Right atrium auricular region (tissue), 2 donors: ENCODE measurements around the gene PITX1. TPM values are rescaled to one million over a fixed set of nuclear protein-coding genes. Genes with fewer than 3 reads are reported as not detected.

Source experiments
- DNase-seq: peaks from one replicate; pipeline ENCODE4 v3.0.0-alpha.2; 2019; ENCODE audit warnings: low spot score
- H3K27ac ChIP-seq, 2 donors: fragments of 200-600 bp; sonication (generic); 1 replicate in 1 of 2; 2 replicates in 1 of 2; pipeline ENCODE4 v1.5.1; 2016 to 2019
- H3K27me3 ChIP-seq, 2 donors: fragments of 200-600 bp; sonication (generic); one replicate each; pipeline versions ENCODE4 v1.5.1 to v1.6.0; 2017 to 2019
- H3K36me3 ChIP-seq: fragments of 200-600 bp; sonication (generic); one replicate; pipeline ENCODE4 v1.5.1; 2016
- H3K4me1 ChIP-seq, 2 donors: fragments of 200-600 bp; sonication (generic); one replicate each; pipeline versions ENCODE4 v1.5.1 to v1.6.0; 2017 to 2019
- H3K4me3 ChIP-seq, 2 donors: fragments of 200-600 bp; sonication (generic); 1 replicate in 1 of 2; 2 replicates in 1 of 2; pipeline ENCODE4 v1.5.1; 2017 to 2019; ENCODE audit warnings: mild to moderate bottlenecking in 1 of 2, moderate library complexity in 1 of 2
- H3K9me3 ChIP-seq, 2 donors: fragments of 200-600 bp; sonication (generic); one replicate each; pipeline ENCODE4 v1.5.1; 2019
- total RNA-seq, 2 donors: library from RNA; depleted of rRNA; stranded (reverse); fragments of >200 nt; gene quantifications; one replicate each; pipeline ENCODE4 v1.1.0, GENCODE V29; 2016
- TF ChIP-seq, protein P1 (sequence below), 2 donors: fragments of 200-600 bp; sonication (generic); IDR thresholded peaks; one replicate each; pipeline ENCODE4 v1.5.1; 2019; ENCODE audit warnings: antibody characterized with exemption in 2 of 2

Gene PITX1
- total RNA-seq, 2 donors from 2014 or later = not detected

DNA sequence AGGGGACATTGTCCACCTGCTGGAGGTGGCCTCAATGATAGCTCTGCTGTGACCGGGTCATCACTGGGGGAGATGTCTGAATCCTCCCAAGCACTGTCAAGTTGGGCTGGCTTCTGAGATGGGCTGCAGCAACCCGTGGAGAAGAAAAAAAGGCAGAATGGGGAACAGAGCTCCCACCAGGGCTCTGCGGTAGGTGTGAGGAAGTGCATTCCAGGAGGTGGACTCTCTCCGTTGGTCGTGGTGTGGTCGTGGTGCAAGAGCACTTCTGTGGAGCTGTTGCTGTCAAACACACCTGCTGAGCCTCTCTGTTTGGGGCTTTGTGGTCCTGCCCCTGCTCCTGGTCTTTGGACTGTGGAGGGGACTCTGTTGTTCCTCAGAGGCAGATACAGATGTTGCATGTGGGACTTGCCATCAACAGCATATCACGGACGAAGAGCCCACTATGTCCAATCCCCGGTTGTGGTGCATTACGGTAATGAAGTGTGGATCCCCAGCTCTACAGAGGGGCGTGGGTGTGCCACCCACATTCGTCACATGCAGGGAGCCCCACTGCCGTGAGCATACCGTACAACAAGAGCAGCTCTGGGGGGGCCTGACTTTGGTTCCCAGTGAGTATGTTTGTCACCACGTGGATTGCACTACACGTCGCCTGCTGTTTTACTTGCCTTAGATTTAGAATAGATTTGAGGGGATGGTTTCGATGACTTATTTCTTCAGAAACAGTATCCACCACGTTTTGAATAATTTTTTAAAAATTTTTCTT lies 36.0 kb upstream of the PITX1 start:
- Histone ChIP-seq H3K36me3 (no peaks in the 10 kb centered on the region), H3K9me3 (no peaks in the 10 kb centered on the region), H3K4me3 (no peak overlapping the region), H3K4me1 (no peaks in the 10 kb centered on the region), H3K27ac (no peak overlapping the region), H3K27me3 (no peaks in the 10 kb centered on the region)
- DNase-seq = no peak
- TF ChIP-seq, protein P1, sequence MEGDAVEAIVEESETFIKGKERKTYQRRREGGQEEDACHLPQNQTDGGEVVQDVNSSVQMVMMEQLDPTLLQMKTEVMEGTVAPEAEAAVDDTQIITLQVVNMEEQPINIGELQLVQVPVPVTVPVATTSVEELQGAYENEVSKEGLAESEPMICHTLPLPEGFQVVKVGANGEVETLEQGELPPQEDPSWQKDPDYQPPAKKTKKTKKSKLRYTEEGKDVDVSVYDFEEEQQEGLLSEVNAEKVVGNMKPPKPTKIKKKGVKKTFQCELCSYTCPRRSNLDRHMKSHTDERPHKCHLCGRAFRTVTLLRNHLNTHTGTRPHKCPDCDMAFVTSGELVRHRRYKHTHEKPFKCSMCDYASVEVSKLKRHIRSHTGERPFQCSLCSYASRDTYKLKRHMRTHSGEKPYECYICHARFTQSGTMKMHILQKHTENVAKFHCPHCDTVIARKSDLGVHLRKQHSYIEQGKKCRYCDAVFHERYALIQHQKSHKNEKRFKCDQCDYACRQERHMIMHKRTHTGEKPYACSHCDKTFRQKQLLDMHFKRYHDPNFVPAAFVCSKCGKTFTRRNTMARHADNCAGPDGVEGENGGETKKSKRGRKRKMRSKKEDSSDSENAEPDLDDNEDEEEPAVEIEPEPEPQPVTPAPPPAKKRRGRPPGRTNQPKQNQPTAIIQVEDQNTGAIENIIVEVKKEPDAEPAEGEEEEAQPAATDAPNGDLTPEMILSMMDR (IDR thresholded peaks at IDR 0.05) = no peak

- H3K4me3 ChIP-seq = no peak overlapping the region
- no peaks in the 10 kb centered on the region for H3K27me3 ChIP-seq
- no peaks in the 10 kb centered on the region for H3K4me1 ChIP-seq
- TF ChIP-seq, protein P1 (IDR thresholded peaks at IDR 0.05) = no peak
- no peak for DNase-seq
- H3K27ac ChIP-seq = no peak overlapping the region
- H3K36me3 ChIP-seq = no peaks in the 10 kb centered on the region
- no peaks in the 10 kb centered on the region for H3K9me3 ChIP-seq
Observed at GRCh38 chr5:135069016-135069770, 35.2 kb upstream of the PITX1 start.

DNA sequence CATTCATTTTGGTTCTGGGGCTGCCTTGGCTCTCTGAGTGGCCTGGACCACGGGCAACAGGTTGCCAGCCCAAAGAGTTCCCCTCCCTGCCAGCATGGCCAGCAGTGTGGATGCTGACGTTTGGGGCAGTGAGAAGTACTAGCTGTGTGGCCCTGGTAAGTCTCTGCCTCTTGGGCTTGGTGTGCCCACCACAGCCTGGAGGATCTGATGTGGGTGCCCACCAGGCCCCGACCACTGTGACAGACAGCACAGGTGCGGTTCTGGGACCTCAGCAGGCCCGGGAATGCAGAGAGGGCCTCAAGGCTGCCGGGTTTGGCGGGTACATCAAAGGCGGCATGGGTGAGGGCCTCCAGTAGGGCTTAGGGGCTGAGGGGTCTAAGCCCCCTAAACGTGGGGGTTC lies 33.6 kb upstream of the PITX1 start:
- Histone ChIP-seq H3K27ac (no peak overlapping the region), H3K4me1 (no peaks in the 10 kb centered on the region), H3K9me3 (no peaks in the 10 kb centered on the region), H3K36me3 (no peaks in the 10 kb centered on the region), H3K27me3 (no peaks in the 10 kb centered on the region), H3K4me3 (no peak overlapping the region)
- no peak for DNase-seq
- TF ChIP-seq, protein P1 (IDR thresholded peaks at IDR 0.05) = no peak

DNA sequence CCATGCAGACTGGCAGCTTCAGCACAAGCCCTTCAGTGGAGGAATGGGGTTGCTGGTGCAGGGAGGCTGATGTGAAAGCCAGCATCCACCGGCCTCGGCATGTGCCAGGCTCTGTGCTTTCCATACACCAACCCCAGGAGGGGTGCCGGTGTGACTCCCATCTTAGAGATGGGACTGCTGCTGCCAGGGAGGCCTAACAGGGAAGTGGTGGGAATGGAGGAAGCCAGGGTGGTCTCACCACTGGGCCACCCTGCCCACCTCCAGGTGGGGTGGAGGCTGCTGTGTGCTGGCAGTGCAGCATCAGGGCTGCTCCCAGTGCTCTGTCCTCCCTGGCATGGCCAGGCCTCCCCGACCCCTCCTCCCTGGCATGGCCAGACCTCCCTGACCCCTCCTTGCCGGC lies 32.8 kb upstream of the PITX1 start:
- no peak for DNase-seq
- no peaks in the 10 kb centered on the region for H3K36me3 ChIP-seq
- H3K4me3 ChIP-seq = no peak overlapping the region
- no peak overlapping the region for H3K27ac ChIP-seq
- TF ChIP-seq, protein P1 (IDR thresholded peaks at IDR 0.05) = no peak
- no peaks in the 10 kb centered on the region for H3K4me1 ChIP-seq
- H3K9me3 ChIP-seq = no peaks in the 10 kb centered on the region
- no peaks in the 10 kb centered on the region for H3K27me3 ChIP-seq

DNA sequence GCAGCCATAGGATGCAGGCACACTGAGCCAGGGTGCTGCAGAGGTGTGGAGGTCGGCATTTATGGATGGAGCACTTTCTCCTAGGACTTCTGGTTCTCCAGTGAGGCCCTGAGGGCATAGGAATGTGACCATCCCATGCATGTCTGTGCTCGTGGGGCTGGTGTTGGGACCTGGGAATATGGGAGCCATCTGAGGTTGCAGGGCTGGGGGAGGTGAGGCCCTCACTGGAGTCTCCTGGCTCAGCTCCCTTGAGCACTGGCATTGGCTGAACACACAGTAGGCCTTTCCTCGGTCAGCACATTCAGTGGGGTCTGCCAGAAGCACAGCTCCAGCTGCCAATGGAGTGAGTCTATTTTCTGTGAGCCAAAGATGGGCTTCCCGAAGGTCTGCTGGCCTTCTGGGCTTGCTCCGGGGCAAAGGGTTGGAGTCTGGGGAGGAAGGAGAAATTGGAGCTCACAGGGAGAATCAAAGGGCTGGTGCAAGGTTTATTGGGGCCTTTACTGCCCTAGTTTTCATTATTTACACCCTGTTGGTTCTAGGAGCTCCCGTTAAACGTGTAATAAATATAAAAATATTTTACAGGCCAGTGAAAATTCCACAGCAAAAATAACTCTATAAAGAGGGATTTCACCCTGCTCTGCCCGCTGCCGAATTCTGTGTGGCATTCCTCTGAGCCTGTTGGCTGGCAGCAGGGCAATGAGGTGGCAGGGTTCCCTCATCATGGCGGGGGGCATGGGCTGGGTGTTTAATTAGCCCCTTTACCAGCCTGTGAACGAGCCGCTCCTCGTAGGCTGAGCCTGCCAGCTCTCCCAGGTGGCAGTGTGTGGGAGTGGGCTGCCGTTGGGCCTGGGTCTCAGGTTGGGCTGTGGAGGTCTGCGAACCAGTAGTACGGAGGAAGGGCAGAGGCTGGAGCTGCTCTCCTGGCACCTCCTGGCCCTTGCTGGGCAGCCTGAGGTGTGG lies 31.6 kb upstream of the PITX1 start:
- no peaks in the 10 kb centered on the region for H3K36me3 ChIP-seq
- DNase-seq = no peak
- H3K9me3 ChIP-seq = no peaks in the 10 kb centered on the region
- H3K27me3 ChIP-seq = no peaks in the 10 kb centered on the region
- H3K27ac ChIP-seq = no peak overlapping the region
- TF ChIP-seq, protein P1 (IDR thresholded peaks at IDR 0.05) = no peak
- H3K4me1 ChIP-seq = no peaks in the 10 kb centered on the region
- H3K4me3 ChIP-seq = no peak overlapping the region
